Measurements from ENCODE around the gene KIAA1217. TPM values are rescaled to one million over a fixed set of nuclear protein-coding genes. Genes with fewer than 3 reads are reported as not detected.

KIAA1217 gene
- total RNA-seq, 1 experiment from 2014 or later: 18.6 TPM

GRCh38 chr10:24476913-24477701, 268.2 kb downstream of the KIAA1217 start:
- H3K79me1 ChIP-seq (ENCODE audit: insufficient read depth, low read depth, low read length, poor library complexity, severe bottlenecking): no peaks in the 10 kb centered on the region
- no peak overlapping the region for H2BK120ac ChIP-seq (ENCODE audit: low read depth, low read length, poor library complexity, severe bottlenecking)
- DNase-seq: no peak
- H3T11ph ChIP-seq (ENCODE audit: low read length): no peak overlapping the region
- no peaks in the 10 kb centered on the region for H3K4me1 Mint-ChIP-seq
- no peak overlapping the region for H4K91ac ChIP-seq (ENCODE audit: insufficient read length, low read depth, low read length)
- H2BK5ac ChIP-seq (ENCODE audit: insufficient read length, low read length): no peak overlapping the region
- WGBS (ENCODE audit: extremely low coverage, insufficient read length, low lambda C conversion rate): no CpG with 5 or more reads among the region's 2 CpGs
- no peak overlapping the region for H3K14ac ChIP-seq (ENCODE audit: insufficient read depth, low read length)
- no peak overlapping the region for H2AFZ ChIP-seq (ENCODE audit: low read length)
- H3K27me3 Mint-ChIP-seq (ENCODE audit: low read depth): no peaks in the 10 kb centered on the region
- H2BK12ac ChIP-seq (ENCODE audit: insufficient read length, low read depth, low read length): no peak overlapping the region
- H3K4me3 Mint-ChIP-seq: no peak overlapping the region
- H4K20me1 ChIP-seq (ENCODE audit: control insufficient read depth, insufficient read depth, insufficient read length): no peaks in the 10 kb centered on the region
- H3K27ac ChIP-seq (ENCODE audit: insufficient read length, low read depth, low read length): no peak overlapping the region
- no peaks in the 10 kb centered on the region for H3K4me1 ChIP-seq (ENCODE audit: insufficient read depth, low read length)
- H3K23ac ChIP-seq (ENCODE audit: insufficient read length, low read depth, low read length): no peak overlapping the region
- H3K9me3 Mint-ChIP-seq: peaks cover 14 to 16% of the 10 kb centered on the region in 2 experiments
- H3K27ac Mint-ChIP-seq: no peak overlapping the region
- peaks cover 8% of the 10 kb centered on the region for H3K9me3 ChIP-seq (ENCODE audit: control insufficient read depth, low read depth, low read length)
- no peak overlapping the region for H2BK20ac ChIP-seq (ENCODE audit: low read depth, low read length, poor library complexity, severe bottlenecking)
- H3K36me3 Mint-ChIP-seq (ENCODE audit: insufficient read depth in 1 of 3, low read depth in 3 of 3): peaks cover 31 to 48% (median 39%) of the 10 kb centered on the region in 3 experiments
- no peak for TF ChIP-seq CTCF (conservative IDR thresholded peaks at IDR 0.05)
- no peaks in the 10 kb centered on the region for H3K79me2 ChIP-seq (ENCODE audit: insufficient read depth, low read length)
- no peaks in the 10 kb centered on the region for H3K23me2 ChIP-seq (ENCODE audit: insufficient read length, low read depth, low read length, poor library complexity, severe bottlenecking)
- no peak overlapping the region for H3K4me2 ChIP-seq (ENCODE audit: insufficient read depth, insufficient read length, low read length)
- H2AK5ac ChIP-seq (ENCODE audit: insufficient read length, low read length): no peak overlapping the region
- no peak overlapping the region for H3K18ac ChIP-seq (ENCODE audit: insufficient read length, low read depth, low read length)
- no peaks in the 10 kb centered on the region for H3K27me3 ChIP-seq (ENCODE audit: insufficient read depth, low read length)
- H2BK15ac ChIP-seq (ENCODE audit: low read depth, low read length): no peak overlapping the region
- no peak overlapping the region for H4K5ac ChIP-seq (ENCODE audit: insufficient read length, low read depth, low read length)
- no peak overlapping the region for H4K8ac ChIP-seq (replicated peaks; ENCODE audit: insufficient read length, low read depth, low read length)
- no peak overlapping the region for H3K56ac ChIP-seq (ENCODE audit: insufficient read length, low read depth, low read length)
- no peak overlapping the region for H3K9ac ChIP-seq (ENCODE audit: extremely low read depth, insufficient read length, low read length)
- no peak overlapping the region for H3K4ac ChIP-seq (ENCODE audit: low read depth, low read length)

Data from H9 (cell line).